Measurements from ENCODE around the gene ZSCAN21.

The ZSCAN21 gene

GRCh38 chr7:100072462-100072861 is 22.9 kb downstream of the ZSCAN21 start:
- in situ Hi-C loops (cut with HindIII; ENCODE audit: low sequenced_read_pairs): no loop called here

GRCh38 chr7:100074841-100075240 is 25.3 kb downstream of the ZSCAN21 start:
- in situ Hi-C loops (cut with HindIII; ENCODE audit: low sequenced_read_pairs): no loop called here

GRCh38 chr7:100075418-100075817 is 25.8 kb downstream of the ZSCAN21 start:
- in situ Hi-C loops (cut with HindIII; ENCODE audit: low sequenced_read_pairs): no loop called here

GRCh38 chr7:100077205-100077604 is 27.6 kb downstream of the ZSCAN21 start:
- in situ Hi-C loops (cut with HindIII; ENCODE audit: low sequenced_read_pairs): no loop called here

- in situ Hi-C loops (cut with HindIII; ENCODE audit: low sequenced_read_pairs): no loop called here
Observed at GRCh38 chr7:100079024-100079560, 29.5 kb downstream of the ZSCAN21 start.

- in situ Hi-C loops (cut with HindIII; ENCODE audit: low sequenced_read_pairs): no loop called here
Observed at GRCh38 chr7:100080907-100081534, 31.4 kb downstream of the ZSCAN21 start.

- in situ Hi-C loops (cut with HindIII; ENCODE audit: low sequenced_read_pairs): no loop called here
Observed at GRCh38 chr7:100081535-100082102, 32.0 kb downstream of the ZSCAN21 start, which contains the start of gene ZNF3. Gene ZNF3, minus strand, starts transcription at chr7:100081723. Its CDS starts 4,366 bp downstream, at chr7:100077357.

- in situ Hi-C loops (cut with HindIII; ENCODE audit: low sequenced_read_pairs): no loop called here
Observed at GRCh38 chr7:100082978-100083377, 33.4 kb downstream of the ZSCAN21 start.

- in situ Hi-C loops (cut with HindIII; ENCODE audit: low sequenced_read_pairs): no loop called here
Observed at GRCh38 chr7:100085515-100085914, 35.9 kb downstream of the ZSCAN21 start.

- in situ Hi-C loops (cut with HindIII; ENCODE audit: low sequenced_read_pairs): no loop called here
Observed at GRCh38 chr7:100087055-100087750, 37.6 kb downstream of the ZSCAN21 start.

- in situ Hi-C loops (cut with HindIII; ENCODE audit: low sequenced_read_pairs): no loop called here
Observed at GRCh38 chr7:100088095-100088620, 38.6 kb downstream of the ZSCAN21 start.

- in situ Hi-C loops (cut with HindIII; ENCODE audit: low sequenced_read_pairs): no loop called here
Observed at GRCh38 chr7:100088621-100089457, 39.3 kb downstream of the ZSCAN21 start, which contains the start of gene COPS6. Gene COPS6, plus strand, starts transcription at chr7:100088969. Its CDS starts 22 bp downstream, at chr7:100088991.

GRCh38 chr7:100089458-100090196 is 40.1 kb downstream of the ZSCAN21 start:
- in situ Hi-C loops (cut with HindIII; ENCODE audit: low sequenced_read_pairs): no loop called here

- in situ Hi-C loops (cut with HindIII; ENCODE audit: low sequenced_read_pairs): no loop called here
Observed at GRCh38 chr7:100090527-100091410, 41.2 kb downstream of the ZSCAN21 start.

GRCh38 chr7:100091411-100092181 is 42.0 kb downstream of the ZSCAN21 start:
- in situ Hi-C loops (cut with HindIII; ENCODE audit: low sequenced_read_pairs): no loop called here

GRCh38 chr7:100093054-100093453 is 43.5 kb downstream of the ZSCAN21 start:
- in situ Hi-C loops (cut with HindIII; ENCODE audit: low sequenced_read_pairs): no loop called here

- in situ Hi-C loops (cut with HindIII; ENCODE audit: low sequenced_read_pairs): no loop called here
Observed at GRCh38 chr7:100093498-100093897, 43.9 kb downstream of the ZSCAN21 start.

- in situ Hi-C loops (cut with HindIII; ENCODE audit: low sequenced_read_pairs): no loop called here
Observed at GRCh38 chr7:100093925-100094486, 44.4 kb downstream of the ZSCAN21 start.
